ENCODE measurements around the gene RNF114. TPM values are rescaled to one million over a fixed set of nuclear protein-coding genes. Genes with fewer than 3 reads are reported as not detected.
A peak's percentile ranks its signal among the peaks of the same experiment; 100 is the strongest.

Gene RNF114
- total RNA-seq, 1 donor from 2014 or later = 45.4 TPM

DNA sequence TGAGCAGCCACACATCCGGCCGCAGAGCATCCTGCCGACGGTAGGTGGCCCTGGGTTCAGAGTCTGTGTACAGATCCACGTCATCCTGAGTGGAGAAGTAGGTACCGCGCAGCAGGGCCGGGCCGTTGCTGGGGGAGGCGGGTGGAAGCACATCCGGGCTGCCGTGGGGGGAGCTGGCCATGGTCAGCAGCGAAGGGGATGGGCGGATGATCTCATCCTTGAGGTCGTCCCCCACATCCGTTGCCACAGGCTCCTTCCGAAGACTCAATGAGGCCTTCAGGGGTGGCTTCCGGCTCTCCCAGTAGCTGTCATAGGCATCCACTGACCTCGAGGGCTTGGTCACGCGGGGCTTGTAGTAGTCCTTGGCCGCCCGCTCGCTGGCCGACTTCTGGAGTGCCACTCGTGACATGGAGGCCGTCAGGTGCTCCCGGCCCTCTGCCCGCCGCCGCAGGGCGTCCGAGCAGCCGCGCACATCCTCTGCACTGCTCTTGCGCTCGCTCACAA, 30.0 kb upstream of the RNF114 start:
- peaks cover 3% of the 10 kb centered on the region for H3K4me1 Mint-ChIP-seq (ENCODE audit: low read depth)
- no peaks in the 10 kb centered on the region for H3K27me3 Mint-ChIP-seq (ENCODE audit: low read depth)
- H3K9me3 Mint-ChIP-seq (ENCODE audit: low read depth) = no peaks in the 10 kb centered on the region
- no peak for TF ChIP-seq CTCF (IDR thresholded peaks at IDR 0.05)
- peaks cover 17% of the 10 kb centered on the region for H3K36me3 Mint-ChIP-seq (ENCODE audit: low read depth)
- H3K4me3 Mint-ChIP-seq (ENCODE audit: unreplicated experiment) = no peak overlapping the region
- peak overlapping the region; percentile 49 for H3K27ac Mint-ChIP-seq (ENCODE audit: unreplicated experiment)
- peak; percentile 80 for DNase-seq (ENCODE audit: low spot score)

- peaks cover 3% of the 10 kb centered on the region for H3K4me1 Mint-ChIP-seq (ENCODE audit: low read depth)
- H3K4me3 Mint-ChIP-seq (ENCODE audit: unreplicated experiment) = no peak overlapping the region
Observed at GRCh38 chr20:49906615-49907154, 29.5 kb upstream of the RNF114 start.

DNA sequence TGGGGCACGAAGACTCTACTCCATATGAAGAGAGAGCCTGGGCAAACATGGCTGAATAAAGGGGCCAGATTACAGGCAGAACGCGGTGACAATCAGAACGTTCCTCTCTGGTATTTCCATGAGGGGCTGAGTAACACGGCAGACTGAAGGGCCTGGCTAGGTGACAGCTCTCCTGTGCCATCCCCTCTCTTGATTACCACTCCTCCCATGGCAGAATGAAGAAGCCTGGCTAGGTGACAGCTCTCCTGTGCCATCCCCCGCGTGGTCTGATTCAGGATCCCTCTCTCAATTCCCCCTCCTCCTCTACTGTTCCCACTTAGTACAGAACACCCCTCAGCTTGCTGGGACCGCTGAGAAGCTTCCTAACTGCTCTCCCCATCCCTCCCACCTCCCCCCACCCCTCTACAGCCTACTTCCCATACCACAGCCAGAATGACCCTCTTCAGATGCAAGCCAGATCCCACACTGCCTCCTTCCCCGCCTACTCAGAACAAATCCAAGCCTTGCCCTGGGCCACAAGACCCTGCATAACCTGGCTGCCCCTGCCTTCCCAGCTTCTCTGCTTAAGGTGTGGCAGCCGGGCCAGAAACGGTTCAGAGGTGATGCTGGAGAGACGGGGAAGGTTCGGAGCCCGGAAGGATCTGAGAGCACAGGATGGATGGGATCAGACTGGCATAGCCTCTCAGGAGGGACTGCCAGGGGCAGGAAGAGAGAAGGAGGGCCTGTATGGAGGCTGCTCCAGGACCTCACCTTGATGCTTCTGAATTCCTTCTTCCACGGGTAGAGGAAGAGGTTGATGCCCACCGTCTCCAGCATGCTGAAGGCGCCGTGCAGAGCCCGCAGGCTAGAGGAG, 28.6 kb upstream of the RNF114 start:
- Mint-ChIP-seq H3K4me3 (ENCODE audit: unreplicated experiment) (no peak overlapping the region), H3K27me3 (ENCODE audit: low read depth) (no peaks in the 10 kb centered on the region), H3K4me1 (ENCODE audit: low read depth) (peaks cover 5% of the 10 kb centered on the region), H3K36me3 (ENCODE audit: low read depth) (peaks cover 17% of the 10 kb centered on the region), H3K27ac (ENCODE audit: unreplicated experiment) (peak overlapping the region; percentile 30), H3K9me3 (ENCODE audit: low read depth) (no peaks in the 10 kb centered on the region)
- TF ChIP-seq CTCF (IDR thresholded peaks at IDR 0.05) = no peak
- peak; percentile 76 for DNase-seq (ENCODE audit: low spot score)

More at GRCh38 chr20:49906615-49907154, 29.5 kb upstream of the RNF114 start:
- DNase-seq (ENCODE audit: low spot score) = peak; percentile 42
- Mint-ChIP-seq H3K27ac (ENCODE audit: unreplicated experiment) (peak overlapping the region; percentile 49), H3K27me3 (ENCODE audit: low read depth) (no peaks in the 10 kb centered on the region), H3K9me3 (ENCODE audit: low read depth) (no peaks in the 10 kb centered on the region), H3K36me3 (ENCODE audit: low read depth) (peaks cover 17% of the 10 kb centered on the region)
- TF ChIP-seq CTCF (IDR thresholded peaks at IDR 0.05) = no peak

- H3K4me1 Mint-ChIP-seq (ENCODE audit: low read depth) = peaks cover 11% of the 10 kb centered on the region
- H3K9me3 Mint-ChIP-seq (ENCODE audit: low read depth) = no peaks in the 10 kb centered on the region
- no peak overlapping the region for H3K27ac Mint-ChIP-seq (ENCODE audit: unreplicated experiment)
Observed at GRCh38 chr20:49908258-49908565, 28.0 kb upstream of the RNF114 start.

More at GRCh38 chr20:49908258-49908565, 28.0 kb upstream of the RNF114 start:
- Mint-ChIP-seq H3K27me3 (ENCODE audit: low read depth) (no peaks in the 10 kb centered on the region), H3K36me3 (ENCODE audit: low read depth) (peaks cover 17% of the 10 kb centered on the region), H3K4me3 (ENCODE audit: unreplicated experiment) (no peak overlapping the region)
- TF ChIP-seq CTCF (IDR thresholded peaks at IDR 0.05) = no peak
- no peak for DNase-seq (ENCODE audit: low spot score)
